IMR-90 (cell line): Measurements from ENCODE around the gene LCE1A.

Source experiments
- BHLHE40 ChIP-seq: fragments of 150-350 bp; IDR thresholded peaks from 2 replicates; pipeline ENCODE4 v1.6.1; 2016; ENCODE audit warnings: mild to moderate bottlenecking, low read depth, low read length
- CEBPB ChIP-seq: IDR thresholded peaks from 2 replicates; pipeline ENCODE4 v1.6.1; 2012; ENCODE audit warnings: low read depth, low read length, improper control_type of control experiment
- FOS ChIP-seq: fragments of 150-350 bp; IDR thresholded peaks from 2 replicates; pipeline ENCODE4 v1.6.1; 2016; ENCODE audit warnings: low read depth, low read length
- MAFK ChIP-seq: IDR thresholded peaks from 2 replicates; pipeline ENCODE4 v1.6.1; 2012; ENCODE audit warnings: low read depth, low read length, improper control_type of control experiment
- MAZ ChIP-seq: IDR thresholded peaks from 2 replicates; pipeline ENCODE4 v1.6.1; 2012; ENCODE audit warnings: low read depth, mild to moderate bottlenecking, low read length, improper control_type of control experiment, moderate library complexity, borderline replicate concordance
- MXI1 ChIP-seq: IDR thresholded peaks from 2 replicates; pipeline ENCODE4 v1.6.1; 2012; ENCODE audit warnings: low read depth, mild to moderate bottlenecking, low read length, moderate library complexity, borderline replicate concordance
- NFE2L2 ChIP-seq: fragments of 150-350 bp; IDR thresholded peaks from 2 replicates; pipeline ENCODE4 v1.6.1; 2016; ENCODE audit warnings: low read depth, mild to moderate bottlenecking, low read length
- POLR2A ChIP-seq: IDR thresholded peaks from 2 replicates; pipeline ENCODE4 v1.6.1; 2012; ENCODE audit warnings: mild to moderate bottlenecking, low read depth, low read length
- RAD21 ChIP-seq: IDR thresholded peaks from 2 replicates; pipeline ENCODE4 v1.6.1; 2012; ENCODE audit warnings: low read length, improper control_type of control experiment
- RCOR1 ChIP-seq: IDR thresholded peaks from 2 replicates; pipeline ENCODE4 v1.6.1; 2012; ENCODE audit warnings: mild to moderate bottlenecking, low read length, improper control_type of control experiment; ENCODE audit not compliant: insufficient replicate concordance
- SMC3 ChIP-seq: fragments of 150-350 bp; IDR thresholded peaks from 2 replicates; pipeline ENCODE4 v1.6.1; 2016; ENCODE audit warnings: low read depth, mild to moderate bottlenecking, antibody characterized with exemption, low read length, moderate library complexity
- TF ChIP-seq, protein P1 (sequence below): conservative IDR thresholded peaks from 2 replicates; pipeline ENCODE4 v1.5.1; 2012; ENCODE audit warnings: mild to moderate bottlenecking, low read depth, low read length, improper control_type of control experiment
- TF ChIP-seq, protein P2 (sequence below): fragments of 150-350 bp; IDR thresholded peaks from 2 replicates; pipeline ENCODE4 v1.6.1; 2016; ENCODE audit warnings: low read depth, mild to moderate bottlenecking, low read length, moderate library complexity, borderline replicate concordance
- TF ChIP-seq, protein P3 (sequence below): fragments of 150-350 bp; IDR thresholded peaks from 2 replicates; pipeline ENCODE4 v1.6.1; 2017; ENCODE audit warnings: mild to moderate bottlenecking, antibody characterized with exemption, low read length, low read depth

DNA sequence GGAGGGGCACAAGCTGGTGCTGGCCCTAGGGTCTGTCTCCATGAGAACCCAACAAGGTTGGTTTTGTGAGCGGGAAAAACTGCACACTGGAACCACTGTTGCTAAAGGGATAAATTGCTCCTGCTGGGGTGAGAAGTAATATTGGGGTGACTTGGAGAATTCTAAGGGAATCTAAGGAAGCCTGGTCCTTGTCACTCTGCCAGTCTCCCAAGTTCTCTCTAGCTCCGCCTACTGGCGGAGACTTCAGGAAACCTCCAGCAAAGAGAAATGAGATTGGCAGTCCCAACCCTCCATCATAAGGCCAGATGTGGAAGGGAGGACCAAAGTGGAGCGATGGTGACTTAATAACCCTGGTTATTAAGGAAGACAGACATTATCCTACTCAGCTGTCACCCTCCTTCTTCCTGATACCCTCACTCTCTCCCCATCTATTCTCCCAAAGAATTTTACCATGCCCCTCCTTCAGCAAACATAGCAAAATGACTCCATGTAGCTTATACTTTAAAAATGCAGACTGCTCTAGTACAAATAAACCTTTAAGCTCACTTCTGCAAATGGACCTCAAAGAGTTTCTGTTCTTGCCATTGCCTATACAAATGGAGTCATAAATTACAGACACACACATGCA is 49.6 kb upstream of the LCE1A start:
- TF ChIP-seq RCOR1 (no peak), BHLHE40 (no peak), RAD21 (no peak), FOS (no peak), POLR2A (no peak), SMC3 (peak; percentile 31; the same call in 1 of the 2 replicates), MAFK (no peak), CEBPB (no peak), MAZ (no peak), MXI1 (no peak), NFE2L2 (no peak)
- TF ChIP-seq, protein P1, sequence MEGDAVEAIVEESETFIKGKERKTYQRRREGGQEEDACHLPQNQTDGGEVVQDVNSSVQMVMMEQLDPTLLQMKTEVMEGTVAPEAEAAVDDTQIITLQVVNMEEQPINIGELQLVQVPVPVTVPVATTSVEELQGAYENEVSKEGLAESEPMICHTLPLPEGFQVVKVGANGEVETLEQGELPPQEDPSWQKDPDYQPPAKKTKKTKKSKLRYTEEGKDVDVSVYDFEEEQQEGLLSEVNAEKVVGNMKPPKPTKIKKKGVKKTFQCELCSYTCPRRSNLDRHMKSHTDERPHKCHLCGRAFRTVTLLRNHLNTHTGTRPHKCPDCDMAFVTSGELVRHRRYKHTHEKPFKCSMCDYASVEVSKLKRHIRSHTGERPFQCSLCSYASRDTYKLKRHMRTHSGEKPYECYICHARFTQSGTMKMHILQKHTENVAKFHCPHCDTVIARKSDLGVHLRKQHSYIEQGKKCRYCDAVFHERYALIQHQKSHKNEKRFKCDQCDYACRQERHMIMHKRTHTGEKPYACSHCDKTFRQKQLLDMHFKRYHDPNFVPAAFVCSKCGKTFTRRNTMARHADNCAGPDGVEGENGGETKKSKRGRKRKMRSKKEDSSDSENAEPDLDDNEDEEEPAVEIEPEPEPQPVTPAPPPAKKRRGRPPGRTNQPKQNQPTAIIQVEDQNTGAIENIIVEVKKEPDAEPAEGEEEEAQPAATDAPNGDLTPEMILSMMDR = peak; percentile 32; the same call in 1 of the 2 replicates
- TF ChIP-seq, protein P2, sequence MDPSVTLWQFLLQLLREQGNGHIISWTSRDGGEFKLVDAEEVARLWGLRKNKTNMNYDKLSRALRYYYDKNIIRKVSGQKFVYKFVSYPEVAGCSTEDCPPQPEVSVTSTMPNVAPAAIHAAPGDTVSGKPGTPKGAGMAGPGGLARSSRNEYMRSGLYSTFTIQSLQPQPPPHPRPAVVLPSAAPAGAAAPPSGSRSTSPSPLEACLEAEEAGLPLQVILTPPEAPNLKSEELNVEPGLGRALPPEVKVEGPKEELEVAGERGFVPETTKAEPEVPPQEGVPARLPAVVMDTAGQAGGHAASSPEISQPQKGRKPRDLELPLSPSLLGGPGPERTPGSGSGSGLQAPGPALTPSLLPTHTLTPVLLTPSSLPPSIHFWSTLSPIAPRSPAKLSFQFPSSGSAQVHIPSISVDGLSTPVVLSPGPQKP = no peak
- TF ChIP-seq, protein P3, sequence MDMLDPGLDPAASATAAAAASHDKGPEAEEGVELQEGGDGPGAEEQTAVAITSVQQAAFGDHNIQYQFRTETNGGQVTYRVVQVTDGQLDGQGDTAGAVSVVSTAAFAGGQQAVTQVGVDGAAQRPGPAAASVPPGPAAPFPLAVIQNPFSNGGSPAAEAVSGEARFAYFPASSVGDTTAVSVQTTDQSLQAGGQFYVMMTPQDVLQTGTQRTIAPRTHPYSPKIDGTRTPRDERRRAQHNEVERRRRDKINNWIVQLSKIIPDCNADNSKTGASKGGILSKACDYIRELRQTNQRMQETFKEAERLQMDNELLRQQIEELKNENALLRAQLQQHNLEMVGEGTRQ = no peak
